ENCODE results near the gene TRAPPC3. TPM values are rescaled to one million over a fixed set of nuclear protein-coding genes. Genes with fewer than 3 reads are reported as not detected.

Gene TRAPPC3
- total and polyA plus RNA-seq, 4 donors = 37.3 to 83.9 (median 61.3) TPM

DNA sequence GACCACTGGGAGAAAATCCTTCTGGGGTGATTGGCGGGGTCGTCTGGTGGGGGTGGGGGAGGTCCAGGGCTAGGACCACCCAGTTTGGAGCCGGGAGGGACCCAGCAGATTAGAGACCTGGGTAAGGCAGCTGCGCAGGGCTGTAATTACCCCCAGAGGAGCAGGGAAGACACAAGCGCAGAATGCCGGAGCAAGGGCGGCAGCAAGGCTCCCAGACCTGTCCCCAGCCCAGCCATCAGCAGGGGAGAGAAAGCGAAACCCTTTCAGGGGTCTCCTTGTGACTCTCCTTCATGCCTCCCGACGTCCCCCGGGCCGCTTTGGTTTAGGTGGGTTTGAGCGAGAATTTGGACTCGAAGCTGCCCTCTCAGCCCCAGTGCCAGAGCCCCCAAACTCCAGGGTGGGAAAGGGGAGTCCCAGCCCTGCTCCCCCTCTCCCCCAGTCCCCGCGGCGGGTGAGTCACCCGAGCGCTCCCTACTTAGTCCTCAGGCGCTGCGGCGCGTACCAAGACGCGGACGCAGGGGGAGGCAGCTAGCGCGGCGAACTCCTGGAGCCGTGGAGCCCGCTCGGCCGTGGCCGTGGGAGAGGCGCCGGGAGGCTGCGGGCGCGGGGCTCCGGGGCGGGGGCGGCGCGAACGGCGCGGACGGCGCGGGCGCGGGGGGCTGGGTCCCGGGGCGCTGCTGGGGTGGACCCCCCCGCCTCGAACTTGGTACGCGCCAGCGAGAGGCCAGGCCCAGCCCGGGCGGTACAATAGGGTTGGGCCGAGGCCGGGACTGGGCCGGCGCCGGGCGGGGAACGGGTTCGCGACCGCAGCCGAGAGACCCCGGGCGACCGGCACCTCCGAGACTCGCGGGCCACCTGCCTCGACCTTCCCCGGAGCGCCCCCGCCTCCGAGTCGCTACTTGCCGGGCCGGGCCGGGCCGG, 6.4 kb upstream of the TRAPPC3 start, which contains the start of gene MAP7D1:
Gene MAP7D1 (plus strand): TSS at position 753 of the 921 bp plus-strand sequence. CDS start 258 bp downstream, outside the sequence.
- DNase-seq = peak; percentile 88 to 90 (median 88)
- Histone ChIP-seq H3K4me3 (peak within 1 kb of the TSS; percentile 62), H3K36me3 (ENCODE audit: control insufficient read depth in 4 of 4, insufficient read depth in 4 of 4, low read length in 4 of 4) (peaks cover 0 to 4% (median 0%) of the 10 kb centered on the region in 4 donors), H3K9me3 (ENCODE audit: control insufficient read depth in 4 of 4, insufficient read depth in 3 of 4, low read length in 3 of 4) (no peaks in the 10 kb centered on the region), H3K27ac (ENCODE audit: low read depth in 1 of 2, low read length in 1 of 2) (peak within 1 kb of the TSS; percentile 98 to 99), H3K4me1 (ENCODE audit: control insufficient read depth in 5 of 5, insufficient read depth in 5 of 5, low read length in 5 of 5) (peaks cover 6 to 49% (median 19%) of the 10 kb centered on the region in 5 donors), H3K9ac (ENCODE audit: insufficient read depth in 1 of 2, low read length in 2 of 2) (peak within 1 kb of the TSS; percentile 97 to 98), H3K27me3 (ENCODE audit: control insufficient read depth in 3 of 3, insufficient read depth in 3 of 3, low read length in 2 of 3) (no peaks in the 10 kb centered on the region)
- WGBS, 2 donors = 0% methylated on average over 34 to 88 of the region's 88 CpGs
- ATAC-seq (ENCODE audit: insufficient read depth, low FRiP score) = peak; percentile 75
- TF ChIP-seq, protein P1, sequence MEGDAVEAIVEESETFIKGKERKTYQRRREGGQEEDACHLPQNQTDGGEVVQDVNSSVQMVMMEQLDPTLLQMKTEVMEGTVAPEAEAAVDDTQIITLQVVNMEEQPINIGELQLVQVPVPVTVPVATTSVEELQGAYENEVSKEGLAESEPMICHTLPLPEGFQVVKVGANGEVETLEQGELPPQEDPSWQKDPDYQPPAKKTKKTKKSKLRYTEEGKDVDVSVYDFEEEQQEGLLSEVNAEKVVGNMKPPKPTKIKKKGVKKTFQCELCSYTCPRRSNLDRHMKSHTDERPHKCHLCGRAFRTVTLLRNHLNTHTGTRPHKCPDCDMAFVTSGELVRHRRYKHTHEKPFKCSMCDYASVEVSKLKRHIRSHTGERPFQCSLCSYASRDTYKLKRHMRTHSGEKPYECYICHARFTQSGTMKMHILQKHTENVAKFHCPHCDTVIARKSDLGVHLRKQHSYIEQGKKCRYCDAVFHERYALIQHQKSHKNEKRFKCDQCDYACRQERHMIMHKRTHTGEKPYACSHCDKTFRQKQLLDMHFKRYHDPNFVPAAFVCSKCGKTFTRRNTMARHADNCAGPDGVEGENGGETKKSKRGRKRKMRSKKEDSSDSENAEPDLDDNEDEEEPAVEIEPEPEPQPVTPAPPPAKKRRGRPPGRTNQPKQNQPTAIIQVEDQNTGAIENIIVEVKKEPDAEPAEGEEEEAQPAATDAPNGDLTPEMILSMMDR (IDR thresholded peaks at IDR 0.05; ENCODE audit: control extremely low read depth, extremely low read depth) = no peak

DNA sequence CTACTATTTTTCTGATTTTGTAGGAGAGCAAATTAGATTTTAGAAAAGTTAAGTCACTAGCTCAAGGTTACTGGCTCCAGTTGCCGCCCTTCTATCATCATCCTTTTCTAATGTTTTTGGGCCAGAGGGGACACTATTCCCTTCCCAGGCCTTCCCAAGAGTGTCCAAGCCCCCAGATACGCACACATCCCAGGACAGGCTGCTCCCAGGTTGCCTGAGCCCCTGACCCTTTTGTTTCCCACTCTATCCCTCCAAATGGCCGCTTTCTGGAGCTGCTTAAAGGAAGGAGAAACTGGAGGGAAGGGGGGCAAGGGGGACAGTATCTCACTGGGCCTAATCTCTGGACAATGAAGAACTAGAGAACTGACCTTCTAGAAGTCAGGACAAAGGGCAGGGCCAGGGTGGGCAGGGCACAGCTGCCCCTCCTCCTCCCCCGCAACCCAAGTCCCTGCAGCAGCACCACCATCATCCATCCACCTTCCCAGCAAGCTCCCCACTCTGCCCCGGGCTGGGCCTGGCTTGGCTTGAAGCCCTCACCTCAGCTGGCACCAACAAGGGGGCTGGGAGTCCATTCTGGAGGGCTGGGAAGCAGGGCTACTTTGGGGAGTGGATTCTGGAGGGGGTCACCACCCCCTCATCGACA, 5.6 kb upstream of the TRAPPC3 start:
- H3K36me3 ChIP-seq (ENCODE audit: control insufficient read depth in 4 of 4, insufficient read depth in 4 of 4, low read length in 4 of 4) = peaks cover 0 to 4% (median 0%) of the 10 kb centered on the region in 4 donors
- TF ChIP-seq, protein P1 (IDR thresholded peaks at IDR 0.05; ENCODE audit: control extremely low read depth, extremely low read depth) = no peak
- peaks cover 5 to 48% (median 20%) of the 10 kb centered on the region in 5 donors for H3K4me1 ChIP-seq (ENCODE audit: control insufficient read depth in 5 of 5, insufficient read depth in 5 of 5, low read length in 5 of 5)
- ATAC-seq (ENCODE audit: insufficient read depth, low FRiP score) = no peak
- peak; percentile 53 to 64 (median 55) for DNase-seq
- H3K27me3 ChIP-seq (ENCODE audit: control insufficient read depth in 3 of 3, insufficient read depth in 3 of 3, low read length in 2 of 3) = no peaks in the 10 kb centered on the region
- H3K9me3 ChIP-seq (ENCODE audit: control insufficient read depth in 4 of 4, insufficient read depth in 3 of 4, low read length in 3 of 4) = no peaks in the 10 kb centered on the region
- peak overlapping the region; percentile 97 to 98 for H3K9ac ChIP-seq (ENCODE audit: insufficient read depth in 1 of 2, low read length in 2 of 2)
- H3K27ac ChIP-seq (ENCODE audit: low read depth in 1 of 2, low read length in 1 of 2) = peak overlapping the region; percentile 98 to 99
- peak overlapping the region; percentile 55 for H3K4me3 ChIP-seq
- WGBS, 2 donors = 46 to 51% methylated on average over 5 to 6 of the region's 6 CpGs

DNA sequence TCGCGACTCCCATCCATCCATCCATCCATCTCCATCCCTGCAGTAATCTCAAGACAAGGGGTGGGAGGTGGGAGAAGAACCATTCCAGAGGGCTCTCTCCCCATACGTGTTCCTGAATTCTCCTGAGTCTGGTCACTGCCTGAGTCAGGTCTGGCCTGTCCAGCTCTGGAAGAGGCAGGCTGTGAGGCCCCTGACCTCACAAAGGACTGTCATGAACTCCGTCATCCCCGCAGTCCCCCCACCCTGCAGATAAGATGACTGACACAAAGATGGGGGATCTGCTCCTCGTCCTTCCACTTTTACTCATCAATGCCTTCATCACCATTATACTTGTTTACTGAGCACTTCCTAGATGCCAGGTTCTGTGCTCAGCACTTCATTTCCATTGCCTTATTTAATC, 5.0 kb upstream of the TRAPPC3 start:
- H3K9me3 ChIP-seq (ENCODE audit: control insufficient read depth in 4 of 4, insufficient read depth in 3 of 4, low read length in 3 of 4) = no peaks in the 10 kb centered on the region
- peak overlapping the region in 1 of 2 donors; percentile 99 for H3K27ac ChIP-seq (ENCODE audit: low read depth in 1 of 2, low read length in 1 of 2)
- no peak overlapping the region for H3K9ac ChIP-seq (ENCODE audit: insufficient read depth in 1 of 2, low read length in 2 of 2)
- WGBS, 2 donors = 95 to 96% methylated on average over 6 of the region's 6 CpGs
- no peak overlapping the region for H3K4me3 ChIP-seq
- no peaks in the 10 kb centered on the region for H3K27me3 ChIP-seq (ENCODE audit: control insufficient read depth in 3 of 3, insufficient read depth in 3 of 3, low read length in 2 of 3)
- ATAC-seq (ENCODE audit: insufficient read depth, low FRiP score) (no peak), DNase-seq (no peak)
- H3K36me3 ChIP-seq (ENCODE audit: control insufficient read depth in 4 of 4, insufficient read depth in 4 of 4, low read length in 4 of 4) = no peaks in the 10 kb centered on the region
- TF ChIP-seq, protein P1 (IDR thresholded peaks at IDR 0.05; ENCODE audit: control extremely low read depth, extremely low read depth) = no peak
- peaks cover 7 to 45% (median 20%) of the 10 kb centered on the region in 5 donors for H3K4me1 ChIP-seq (ENCODE audit: control insufficient read depth in 5 of 5, insufficient read depth in 5 of 5, low read length in 5 of 5)

Measured in lung (tissue), 12 donors.